GM12878 (cell line): ENCODE results near the gene TLCD3B. TPM values are rescaled to one million over a fixed set of nuclear protein-coding genes. Genes with fewer than 3 reads are reported as not detected.

Experiments
- BCL11A ChIP-seq: IDR thresholded peaks from 2 replicates; pipeline ENCODE4 v1.6.1; 2011; ENCODE audit warnings: low read depth, low read length
- BMI1 ChIP-seq: fragments of 450-650 bp; IDR thresholded peaks from 2 replicates; pipeline ENCODE4 v1.6.1; 2016; ENCODE audit warnings: mild to moderate bottlenecking, moderate library complexity, borderline replicate concordance
- CHD4 ChIP-seq: fragments of 200-600 bp; sonication (generic); IDR thresholded peaks from 2 replicates; pipeline ENCODE4 v1.6.1; 2016; ENCODE audit warnings: mild to moderate bottlenecking
- CREM ChIP-seq: IDR thresholded peaks from 2 replicates; pipeline ENCODE4 v1.6.1; 2014; ENCODE audit warnings: antibody characterized with exemption, low read depth
- EED ChIP-seq: sonication (generic); IDR thresholded peaks from 2 replicates; pipeline ENCODE4 v1.6.1; 2016; ENCODE audit warnings: antibody characterized with exemption, low read depth
- EGR1 ChIP-seq, 2 experiments: IDR thresholded peaks; 1 replicate in 1 of 2; 2 replicates in 1 of 2; pipeline ENCODE4 v1.6.1; 2011 to 2012; ENCODE audit warnings: low read depth in 2 of 2, low read length in 2 of 2, borderline replicate concordance in 1 of 2, mild to moderate bottlenecking in 1 of 2, moderate library complexity in 1 of 2
- EZH2 ChIP-seq: IDR thresholded peaks from 2 replicates; pipeline ENCODE4 v1.6.1; 2012; ENCODE audit warnings: low read depth, mild to moderate bottlenecking, control low read depth, inconsistent platforms, low read length, borderline replicate concordance; ENCODE audit not compliant: control insufficient read depth
- FOS ChIP-seq: IDR thresholded peaks from 3 replicates; pipeline ENCODE4 v1.6.1; 2011; ENCODE audit warnings: borderline replicate concordance; ENCODE audit not compliant: insufficient read length; ENCODE audit errors: extremely low read depth
- JUNB ChIP-seq: IDR thresholded peaks from 2 replicates; pipeline ENCODE4 v1.6.1; 2016; ENCODE audit warnings: antibody characterized with exemption, mild to moderate bottlenecking
- LARP7 ChIP-seq: fragments of 450-650 bp; IDR thresholded peaks from 2 replicates; pipeline ENCODE4 v1.6.1; 2017; ENCODE audit warnings: mild to moderate bottlenecking
- NBN ChIP-seq: fragments of 450-650 bp; IDR thresholded peaks from 2 replicates; pipeline ENCODE4 v1.6.1; 2016
- NFXL1 ChIP-seq: fragments of 450-650 bp; IDR thresholded peaks from 2 replicates; pipeline ENCODE4 v1.6.1; 2017; ENCODE audit warnings: antibody characterized with exemption, mild to moderate bottlenecking, borderline replicate concordance
- NFYA ChIP-seq: IDR thresholded peaks from 2 replicates; pipeline ENCODE4 v1.6.1; 2011; ENCODE audit warnings: low read depth, mild to moderate bottlenecking, low read length, improper control_type of control experiment, borderline replicate concordance
- NFYB ChIP-seq: IDR thresholded peaks from 2 replicates; pipeline ENCODE4 v1.6.1; 2011; ENCODE audit warnings: low read depth, mild to moderate bottlenecking, low read length, improper control_type of control experiment, moderate library complexity; ENCODE audit not compliant: insufficient read depth
- PAX8 ChIP-seq: fragments of 450-650 bp; IDR thresholded peaks from 2 replicates; pipeline ENCODE4 v1.6.1; 2017; ENCODE audit warnings: mild to moderate bottlenecking, moderate library complexity
- POLR2AphosphoS2 ChIP-seq: IDR thresholded peaks from 2 replicates; pipeline ENCODE4 v1.6.1; 2011; ENCODE audit warnings: low read depth, mild to moderate bottlenecking, low read length, improper control_type of control experiment, moderate library complexity
- RCOR1 ChIP-seq: conservative IDR thresholded peaks from 2 replicates; pipeline ENCODE4 v1.6.1; 2012; ENCODE audit warnings: low read depth, low read length, improper control_type of control experiment
- SMC3 ChIP-seq: IDR thresholded peaks from 2 replicates; pipeline ENCODE4 v1.6.1; 2011; ENCODE audit warnings: low read length, improper control_type of control experiment, borderline replicate concordance
- polyA plus RNA-seq, 11 experiments: library from polyadenylated mRNA; depleted of rRNA in 4 of 11; unstranded in 6 of 11; stranded (reverse) in 5 of 11; fragments of >200 nt; fragmentation: Nextera tagmentation in 4 of 11; fragmentation: Illumina TruSeq in 1 of 11; extraction: Ambion mirVana in 4 of 11; extraction: Trizol in 1 of 11; gene quantifications; 1 replicate in 1 of 11; 2 replicates in 10 of 11; pipeline versions ENCODE4 v1.2.1 to v1.2.3, GENCODE V29; 2011 to 2016; ENCODE audit warnings: inconsistent platforms in 2 of 11, missing spikeins in 2 of 11, low read depth in 1 of 11
- total RNA-seq, 4 experiments: library from RNA; depleted of rRNA in 3 of 4; stranded (reverse); fragments of >200 nt in 3 of 4; fragmentation: Illumina TruSeq in 1 of 4; extraction: Trizol in 1 of 4; gene quantifications; 2 replicates each; pipeline versions ENCODE4 v1.2.1 to v1.2.3, GENCODE V29; 2013 to 2021
- TF ChIP-seq, protein P1 (sequence below): IDR thresholded peaks from 2 replicates; pipeline ENCODE4 v1.6.1; 2011; ENCODE audit warnings: low read depth, low read length, improper control_type of control experiment, borderline replicate concordance
- TF ChIP-seq, protein P2 (sequence below): IDR thresholded peaks from 2 replicates; pipeline ENCODE4 v1.6.1; 2011; ENCODE audit warnings: low read depth, mild to moderate bottlenecking, low read length, moderate library complexity, borderline replicate concordance; ENCODE audit errors: extremely low read depth
- TF ChIP-seq, protein P3 (sequence below): IDR thresholded peaks from 2 replicates; pipeline ENCODE4 v1.6.1; 2012; ENCODE audit warnings: low read depth, low read length, improper control_type of control experiment
- TF ChIP-seq, protein P4 (sequence below): fragments of 450-650 bp; IDR thresholded peaks from 2 replicates; pipeline ENCODE4 v1.6.1; 2017; ENCODE audit warnings: mild to moderate bottlenecking, moderate library complexity

TLCD3B gene
- total and polyA plus RNA-seq, 10 of the 15 experiments (the other 5 are each of a cell fraction or from before 2014, with no cell fraction given): 0.05 to 0.51 (median 0.18) TPM; not detected in 4

DNA sequence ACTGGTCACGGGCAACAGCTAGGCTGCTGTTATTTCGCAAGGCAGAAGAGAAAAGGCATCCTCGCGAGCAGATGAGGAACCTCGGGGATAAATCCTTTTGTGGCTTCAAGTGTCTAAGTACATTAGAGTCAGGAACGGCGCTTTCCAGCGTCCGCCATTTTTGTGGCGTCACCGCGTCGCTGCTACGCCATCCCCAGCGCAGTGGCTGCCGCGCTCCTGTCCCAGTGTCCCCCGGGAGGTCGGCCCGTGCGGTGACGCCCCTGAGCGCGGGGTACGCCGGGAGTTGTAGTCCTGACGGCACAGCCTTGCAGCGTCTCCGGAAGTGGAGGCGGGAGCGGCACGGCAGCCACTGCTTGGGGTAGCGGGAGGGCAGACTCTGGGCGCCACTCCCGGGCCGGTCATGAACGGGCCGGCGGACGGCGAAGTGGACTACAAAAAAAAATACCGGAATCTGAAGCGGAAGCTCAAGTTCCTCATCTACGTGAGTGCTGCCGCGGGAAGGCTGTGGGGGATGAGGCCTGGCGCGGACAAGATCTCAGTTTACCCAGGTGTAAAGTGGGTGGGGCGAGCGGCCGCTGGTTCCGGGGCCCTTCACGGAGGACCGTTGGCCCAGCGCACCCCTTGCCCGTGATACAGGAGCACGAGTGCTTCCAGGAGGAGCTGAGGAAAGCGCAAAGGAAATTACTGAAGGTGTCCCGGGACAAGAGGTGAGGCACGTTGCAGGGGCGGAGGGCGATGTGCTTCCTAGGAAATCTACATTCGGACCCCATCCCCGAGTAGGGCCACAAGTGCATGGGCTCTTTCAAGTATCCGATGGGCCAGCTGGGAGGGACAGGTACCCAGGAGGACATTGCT lies 34.9 kb downstream of the TLCD3B start, which contains the start of gene INO80E (continued):
- 0 out of 2 replicates have a peak, but pooled peaks have one; percentile 77 for TF ChIP-seq PAX8
- TF ChIP-seq EZH2: no peak
- no peak for TF ChIP-seq FOS
- no peak for TF ChIP-seq CHD4
- no peak for TF ChIP-seq JUNB
- TF ChIP-seq, protein P1, sequence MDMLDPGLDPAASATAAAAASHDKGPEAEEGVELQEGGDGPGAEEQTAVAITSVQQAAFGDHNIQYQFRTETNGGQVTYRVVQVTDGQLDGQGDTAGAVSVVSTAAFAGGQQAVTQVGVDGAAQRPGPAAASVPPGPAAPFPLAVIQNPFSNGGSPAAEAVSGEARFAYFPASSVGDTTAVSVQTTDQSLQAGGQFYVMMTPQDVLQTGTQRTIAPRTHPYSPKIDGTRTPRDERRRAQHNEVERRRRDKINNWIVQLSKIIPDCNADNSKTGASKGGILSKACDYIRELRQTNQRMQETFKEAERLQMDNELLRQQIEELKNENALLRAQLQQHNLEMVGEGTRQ: no peak
- no peak for TF ChIP-seq EED
- 0 out of 2 replicates have a peak, but pooled peaks have one; percentile 12 for TF ChIP-seq LARP7
- no peak for TF ChIP-seq NFYA
- TF ChIP-seq NFYB: 0 out of 2 replicates have a peak, but pooled peaks have one; percentile 41
- peak; percentile 80 to 83 for TF ChIP-seq EGR1 (IDR thresholded peaks at IDR 0.05; ENCODE audit: borderline replicate concordance in 1 of 2, low read depth in 2 of 2, low read length in 2 of 2)
- no peak for TF ChIP-seq NFXL1
- TF ChIP-seq BCL11A: no peak
- TF ChIP-seq, protein P2, sequence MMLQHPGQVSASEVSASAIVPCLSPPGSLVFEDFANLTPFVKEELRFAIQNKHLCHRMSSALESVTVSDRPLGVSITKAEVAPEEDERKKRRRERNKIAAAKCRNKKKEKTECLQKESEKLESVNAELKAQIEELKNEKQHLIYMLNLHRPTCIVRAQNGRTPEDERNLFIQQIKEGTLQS: 0 out of 2 replicates have a peak, but pooled peaks have one; percentile 4
- peak; percentile 76 for TF ChIP-seq POLR2AphosphoS2
- TF ChIP-seq RCOR1: no peak
- peak; percentile 85 for TF ChIP-seq NBN
- peak; percentile 98 for TF ChIP-seq CREM
- TF ChIP-seq, protein P3, sequence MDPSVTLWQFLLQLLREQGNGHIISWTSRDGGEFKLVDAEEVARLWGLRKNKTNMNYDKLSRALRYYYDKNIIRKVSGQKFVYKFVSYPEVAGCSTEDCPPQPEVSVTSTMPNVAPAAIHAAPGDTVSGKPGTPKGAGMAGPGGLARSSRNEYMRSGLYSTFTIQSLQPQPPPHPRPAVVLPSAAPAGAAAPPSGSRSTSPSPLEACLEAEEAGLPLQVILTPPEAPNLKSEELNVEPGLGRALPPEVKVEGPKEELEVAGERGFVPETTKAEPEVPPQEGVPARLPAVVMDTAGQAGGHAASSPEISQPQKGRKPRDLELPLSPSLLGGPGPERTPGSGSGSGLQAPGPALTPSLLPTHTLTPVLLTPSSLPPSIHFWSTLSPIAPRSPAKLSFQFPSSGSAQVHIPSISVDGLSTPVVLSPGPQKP: peak; percentile 90
- TF ChIP-seq, protein P4, sequence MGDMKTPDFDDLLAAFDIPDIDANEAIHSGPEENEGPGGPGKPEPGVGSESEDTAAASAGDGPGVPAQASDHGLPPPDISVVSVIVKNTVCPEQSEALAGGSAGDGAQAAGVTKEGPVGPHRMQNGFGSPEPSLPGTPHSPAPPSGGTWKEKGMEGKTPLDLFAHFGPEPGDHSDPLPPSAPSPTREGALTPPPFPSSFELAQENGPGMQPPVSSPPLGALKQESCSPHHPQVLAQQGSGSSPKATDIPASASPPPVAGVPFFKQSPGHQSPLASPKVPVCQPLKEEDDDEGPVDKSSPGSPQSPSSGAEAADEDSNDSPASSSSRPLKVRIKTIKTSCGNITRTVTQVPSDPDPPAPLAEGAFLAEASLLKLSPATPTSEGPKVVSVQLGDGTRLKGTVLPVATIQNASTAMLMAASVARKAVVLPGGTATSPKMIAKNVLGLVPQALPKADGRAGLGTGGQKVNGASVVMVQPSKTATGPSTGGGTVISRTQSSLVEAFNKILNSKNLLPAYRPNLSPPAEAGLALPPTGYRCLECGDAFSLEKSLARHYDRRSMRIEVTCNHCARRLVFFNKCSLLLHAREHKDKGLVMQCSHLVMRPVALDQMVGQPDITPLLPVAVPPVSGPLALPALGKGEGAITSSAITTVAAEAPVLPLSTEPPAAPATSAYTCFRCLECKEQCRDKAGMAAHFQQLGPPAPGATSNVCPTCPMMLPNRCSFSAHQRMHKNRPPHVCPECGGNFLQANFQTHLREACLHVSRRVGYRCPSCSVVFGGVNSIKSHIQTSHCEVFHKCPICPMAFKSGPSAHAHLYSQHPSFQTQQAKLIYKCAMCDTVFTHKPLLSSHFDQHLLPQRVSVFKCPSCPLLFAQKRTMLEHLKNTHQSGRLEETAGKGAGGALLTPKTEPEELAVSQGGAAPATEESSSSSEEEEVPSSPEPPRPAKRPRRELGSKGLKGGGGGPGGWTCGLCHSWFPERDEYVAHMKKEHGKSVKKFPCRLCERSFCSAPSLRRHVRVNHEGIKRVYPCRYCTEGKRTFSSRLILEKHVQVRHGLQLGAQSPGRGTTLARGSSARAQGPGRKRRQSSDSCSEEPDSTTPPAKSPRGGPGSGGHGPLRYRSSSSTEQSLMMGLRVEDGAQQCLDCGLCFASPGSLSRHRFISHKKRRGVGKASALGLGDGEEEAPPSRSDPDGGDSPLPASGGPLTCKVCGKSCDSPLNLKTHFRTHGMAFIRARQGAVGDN: 0 out of 2 replicates have a peak, but pooled peaks have one; percentile 44
- no peak for TF ChIP-seq SMC3
- TF ChIP-seq BMI1: no peak
